HepG2 (cell line): Measurements from ENCODE around the gene ADGRE2. TPM values are rescaled to one million over a fixed set of nuclear protein-coding genes. Genes with fewer than 3 reads are reported as not detected.

Source experiments
- ATAC-seq: fragments of 200-7000 bp; cut with Tn5 transposase; 3 replicates; pipeline ENCODE4 v1.9.1; 2020; ENCODE audit warnings: mild to moderate bottlenecking, moderate library complexity
- BruUV-seq: library from RNA; stranded (reverse); fragments of 400-500 nt; replicated peaks from 2 replicates; lab custom pipeline; 2021; lab: Mats Ljungman, UMichigan
- CTCF ChIA-PET: fragments of 300-600 bp; formaldehyde crosslinking; extraction: SDS; loops from one replicate; lab custom pipeline; 2021; ENCODE audit warnings: low total read pairs, inconsistent platforms, low intra/inter-chr PET ratio; lab: Yijun Ruan, JAX
- POLR2A ChIA-PET: fragments of 350-600 bp; sonication (Branson Sonifier 250); formaldehyde crosslinking; loops from one replicate; lab custom pipeline; 2020; ENCODE audit warnings: antibody characterized with exemption, inconsistent platforms; lab: Yijun Ruan, JAX
- DNase-seq: peaks from one replicate; pipeline ENCODE4 v3.0.0-alpha.2; 2015; ENCODE audit warnings: low spot score
- FAIRE-seq: peaks from 3 replicates; lab custom pipeline; 2011; peaks lifted over from hg19 to GRCh38; lab: Jason Lieb, UNC
- H2AFZ ChIP-seq: one replicate; pipeline ENCODE4 v1.6.1; 2011; ENCODE audit warnings: low read length, inconsistent platforms
- H3K27ac ChIP-seq: fragments of 300-600 bp; 3 replicates; pipeline ENCODE4 v1.8.0; 2011; ENCODE audit warnings: mixed run types, mild to moderate bottlenecking, mixed read lengths, low read length, inconsistent platforms; ENCODE audit not compliant: insufficient read depth; ENCODE audit errors: extremely low read length
- H3K27me3 ChIP-seq, 2 experiments: fragments of 200-600 bp in 1 of 2; 2 replicates in 1 of 2; 3 replicates in 1 of 2; pipeline versions ENCODE4 v1.6.0 to v1.8.0; 2011; ENCODE audit warnings: low read length in 2 of 2, mild to moderate bottlenecking in 2 of 2, moderate library complexity in 2 of 2, inconsistent platforms in 1 of 2; ENCODE audit not compliant: insufficient read depth in 2 of 2, control insufficient read depth in 1 of 2
- H3K36me3 ChIP-seq, 2 experiments: fragments of 200-600 bp in 1 of 2; replicated peaks in 1 of 2; 2 replicates in 1 of 2; 3 replicates in 1 of 2; pipeline versions ENCODE4 v1.5.1 to v1.8.0; 2011; ENCODE audit warnings: low read length in 2 of 2, inconsistent platforms in 1 of 2; ENCODE audit not compliant: insufficient read depth in 2 of 2, control insufficient read depth in 1 of 2
- H3K4me1 ChIP-seq: 2 replicates; pipeline ENCODE4 v1.5.1; 2012; ENCODE audit warnings: low read length, inconsistent platforms; ENCODE audit not compliant: insufficient read depth
- H3K4me2 ChIP-seq: 2 replicates; pipeline ENCODE4 v1.6.0; 2011; ENCODE audit warnings: low read depth, low read length, inconsistent platforms
- H3K4me3 ChIP-seq, 3 experiments: fragments of 200-600 bp in 1 of 3; sonication (generic), shearing (Covaris generic) in 1 of 3; replicated peaks in 1 of 3; 2 replicates each; pipeline ENCODE4 v1.5.1; 2011 to 2016; ENCODE audit warnings: low read length in 3 of 3, inconsistent platforms in 2 of 3, low read depth in 2 of 3, mild to moderate bottlenecking in 2 of 3, control low read depth in 1 of 3, mixed read lengths in 1 of 3; ENCODE audit not compliant: insufficient read depth in 1 of 3
- H3K79me2 ChIP-seq: one replicate; pipeline ENCODE4 v1.6.1; 2011; ENCODE audit warnings: low read length, inconsistent platforms; ENCODE audit not compliant: insufficient read depth
- H3K9ac ChIP-seq: 2 replicates; pipeline ENCODE4 v1.6.0; 2011; ENCODE audit warnings: mild to moderate bottlenecking, low read depth, low read length, inconsistent platforms; ENCODE audit not compliant: insufficient read depth
- H3K9me3 ChIP-seq: 2 replicates; pipeline ENCODE4 v1.5.1; 2012; ENCODE audit warnings: mild to moderate bottlenecking, low read length
- H4K20me1 ChIP-seq: 2 replicates; pipeline ENCODE4 v1.6.0; 2011; ENCODE audit warnings: inconsistent platforms, mild to moderate bottlenecking, low read length, moderate library complexity; ENCODE audit not compliant: insufficient read depth
- CBX5 ChIP-seq: sonication (generic); formaldehyde crosslinking; IDR thresholded peaks from 2 replicates; pipeline ENCODE4 v1.4.0; 2020; ENCODE audit warnings: missing genetic modification reagents, borderline replicate concordance
- CCDC6 ChIP-seq: sonication (generic); formaldehyde crosslinking; IDR thresholded peaks from 2 replicates; pipeline ENCODE4 v1.8.1; 2022; ENCODE audit warnings: mild to moderate bottlenecking, missing genetic modification reagents, moderate library complexity
- IRF2 ChIP-seq: IDR thresholded peaks from 2 replicates; pipeline ENCODE4 v1.6.1; 2018; ENCODE audit warnings: missing genetic modification reagents, missing compliant biosample characterization
- JDP2 ChIP-seq: sonication (generic); formaldehyde crosslinking; IDR thresholded peaks from 2 replicates; pipeline ENCODE4 v1.8.1; 2022; ENCODE audit warnings: missing genetic modification reagents, borderline replicate concordance
- MAFF ChIP-seq: IDR thresholded peaks from 2 replicates; pipeline ENCODE4 v1.6.1; 2011; ENCODE audit warnings: low read depth, low read length, improper control_type of control experiment
- MAFK ChIP-seq, 2 experiments: IDR thresholded peaks in 1 of 2; conservative IDR thresholded peaks in 1 of 2; 2 replicates each; pipeline ENCODE4 v1.6.1; 2011; ENCODE audit warnings: improper control_type of control experiment in 2 of 2, low read length in 2 of 2
- RFXAP ChIP-seq: sonication (generic); formaldehyde crosslinking; IDR thresholded peaks from 2 replicates; pipeline ENCODE4 v1.4.0; 2020; ENCODE audit warnings: missing genetic modification reagents, borderline replicate concordance
- SMARCC2 ChIP-seq: fragments of 450-650 bp; IDR thresholded peaks from 2 replicates; pipeline ENCODE4 v1.6.1; 2017; ENCODE audit warnings: antibody characterized with exemption, mild to moderate bottlenecking
- YEATS4 ChIP-seq: sonication (generic); formaldehyde crosslinking; IDR thresholded peaks from 2 replicates; pipeline ENCODE4 v1.4.0; 2020; ENCODE audit warnings: missing genetic modification reagents, borderline replicate concordance
- ZBED4 ChIP-seq: sonication (generic); formaldehyde crosslinking; IDR thresholded peaks from 2 replicates; pipeline ENCODE4 v1.4.0; 2020; ENCODE audit warnings: missing genetic modification reagents, borderline replicate concordance
- ZBTB20 ChIP-seq: sonication (generic); formaldehyde crosslinking; IDR thresholded peaks from 2 replicates; pipeline ENCODE4 v1.8.1; 2023; ENCODE audit warnings: missing genetic modification reagents, low read depth, mild to moderate bottlenecking, borderline replicate concordance
- ZBTB8A ChIP-seq: sonication (generic); formaldehyde crosslinking; IDR thresholded peaks from 2 replicates; pipeline ENCODE4 v1.4.0; 2020; ENCODE audit warnings: mild to moderate bottlenecking, low read depth, missing genetic modification reagents, borderline replicate concordance
- ZNF121 ChIP-seq: sonication (generic); formaldehyde crosslinking; IDR thresholded peaks from 2 replicates; pipeline ENCODE4 v1.5.0; 2020; ENCODE audit warnings: mild to moderate bottlenecking, missing genetic modification reagents
- WGBS: methylation state at CpG from one replicate; pipeline ENCODE4 v1.1.6; 2017; ENCODE audit warnings: low lambda C conversion rate; 5-methylcytosine and 5-hydroxymethylcytosine counted together
- in situ Hi-C: cut with HindIII; loops from 2 replicates; pipeline ENCODE4 v1.10.0; 2017; ENCODE audit warnings: low pct_unique_long_range_greater_than_20kb; ENCODE audit not compliant: extremely low pct_ligation_motif_present
- intact Hi-C: fragments of 100-400 bp; cut with micrococcal nuclease; formaldehyde crosslinking; loops from one replicate; pipeline ENCODE4 v1.10.0; 2022; ENCODE audit not compliant: unreplicated experiment
- polyA plus RNA-seq, 8 experiments: library from polyadenylated mRNA; depleted of rRNA in 3 of 8; stranded (reverse) in 7 of 8; unstranded in 1 of 8; fragments of >200 nt; fragmentation: Illumina TruSeq in 4 of 8; extraction: Trizol in 4 of 8; gene quantifications; 2 replicates each; pipeline versions ENCODE4 v1.2.1 to v1.2.3, GENCODE V29; 2011 to 2016; ENCODE audit warnings: low read depth in 4 of 8, missing spikeins in 1 of 8, mixed read lengths in 1 of 8; ENCODE audit not compliant: insufficient read depth in 1 of 8
- total RNA-seq, 5 experiments: library from RNA; depleted of rRNA; stranded (reverse); fragments of >200 nt; fragmentation: Illumina TruSeq; extraction: Trizol; gene quantifications; 2 replicates each; pipeline ENCODE4 v1.2.3, GENCODE V29; 2016; ENCODE audit warnings: low read depth in 1 of 5

The ADGRE2 gene
- total and polyA plus RNA-seq, 2 of the 13 experiments (the other 11 are each of a cell fraction or from before 2014, with no cell fraction given), result 0.04 TPM; not detected in 1

GRCh38 chr19:14735915-14736314 is 42.4 kb downstream of the ADGRE2 start:
- H3K9me3 ChIP-seq, result peaks cover 17% of the 10 kb centered on the region
- DNase-seq (no peak), ATAC-seq (no peak), FAIRE-seq (no peak)
- no peak overlapping the region for H3K27ac ChIP-seq
- no peak overlapping the region for H3K4me2 ChIP-seq
- ChIA-PET CTCF (no interaction called here), POLR2A (no interaction called here)
- H3K9ac ChIP-seq, result no peak overlapping the region
- H3K79me2 ChIP-seq, result no peaks in the 10 kb centered on the region
- no peak overlapping the region for H3K4me3 ChIP-seq
- intact Hi-C loops, result no loop called here
- H3K27me3 ChIP-seq, result peaks cover 0 to 17% of the 10 kb centered on the region in 2 experiments; a peak in 1 of 5 replicates
- 0% methylated on average over 5 of the region's 5 CpGs for WGBS
- H2AFZ ChIP-seq, result no peak overlapping the region
- TF ChIP-seq ZBTB8A, result no peak
- TF ChIP-seq MAFK (conservative IDR thresholded peaks at IDR 0.05 in 1 of 2, IDR thresholded peaks at IDR 0.05 in 1 of 2; ENCODE audit: low read length in 2 of 2), result peak; percentile 86 to 90
- TF ChIP-seq CCDC6 (CRISPR knock-in tag), result no peak
- TF ChIP-seq ZBED4 (CRISPR knock-in tag), result no peak
- no peak for TF ChIP-seq ZNF121
- TF ChIP-seq JDP2 (CRISPR knock-in tag), result no peak
- TF ChIP-seq SMARCC2, result no peak
- no peak for TF ChIP-seq YEATS4
- TF ChIP-seq IRF2 (CRISPR knock-in tag), result no peak
- no peak for TF ChIP-seq RFXAP
- peak; percentile 83 for TF ChIP-seq MAFF
- TF ChIP-seq CBX5 (CRISPR knock-in tag), result no peak
- no peak for TF ChIP-seq ZBTB20 (CRISPR knock-in tag)
- H3K4me1 ChIP-seq, result 0 out of 2 replicates have a peak, but pooled peaks cover 5% of the 10 kb centered on the region
- in situ Hi-C loops, result no loop called here
- H3K36me3 ChIP-seq, result no peaks in the 10 kb centered on the region
- no peaks in the 10 kb centered on the region for H4K20me1 ChIP-seq
- BruUV-seq, result no TSS peak
